Kidney epithelial cell (primary cell): ENCODE data around the gene ELF2. TPM values are rescaled to one million over a fixed set of nuclear protein-coding genes. Genes with fewer than 3 reads are reported as not detected.
"Not testable (repeated sequence)": the region's sequence is repeated elsewhere in the genome, so short reads cannot be mapped to it uniquely, and the experiment has no call there.

Source experiments
- DNase-seq: peaks from one replicate; pipeline ENCODE4 v3.0.0-alpha.2; 2010; ENCODE audit warnings: low read depth
- H3K27me3 ChIP-seq: 2 replicates; pipeline ENCODE4 v1.6.0; 2011; ENCODE audit warnings: low read length; ENCODE audit not compliant: control insufficient read depth, insufficient read depth
- H3K36me3 ChIP-seq: 2 replicates; pipeline ENCODE4 v1.5.1; 2011; ENCODE audit warnings: low read length; ENCODE audit not compliant: control insufficient read depth, insufficient read depth
- H3K4me3 ChIP-seq: 2 replicates; pipeline ENCODE4 v1.5.1; 2011; ENCODE audit warnings: low read depth, mild to moderate bottlenecking, control low read depth, low read length
- CTCF ChIP-seq: IDR thresholded peaks from 2 replicates; pipeline ENCODE4 v1.5.1; 2011; ENCODE audit warnings: mild to moderate bottlenecking, moderate library complexity, low read length, control low read depth, inconsistent platforms; ENCODE audit not compliant: insufficient read depth, poor library complexity, severe bottlenecking
- total RNA-seq: library from RNA; depleted of rRNA; stranded (reverse); fragments of >200 nt; gene quantifications from 2 replicates; pipeline ENCODE4 v1.2.3, GENCODE V29; 2015

Gene ELF2
- total RNA-seq, 1 donor from 2014 or later, result 14.3 TPM

GRCh38 chr4:139214039-139214534, 37.1 kb upstream of the ELF2 start:
- no peak for DNase-seq
- Histone ChIP-seq H3K27me3 (no peaks in the 10 kb centered on the region), H3K36me3 (no peaks in the 10 kb centered on the region), H3K4me3 (no peak overlapping the region)
- no peak for TF ChIP-seq CTCF

GRCh38 chr4:139213633-139214032, 36.6 kb upstream of the ELF2 start:
- not testable (repeated sequence) for H3K27me3 ChIP-seq, DNase-seq, H3K4me3 ChIP-seq, H3K36me3 ChIP-seq

- DNase-seq, result no peak
- Histone ChIP-seq H3K36me3 (no peaks in the 10 kb centered on the region), H3K4me3 (no peak overlapping the region), H3K27me3 (no peaks in the 10 kb centered on the region)
- TF ChIP-seq CTCF, result no peak
Measured at GRCh38 chr4:139212900-139213299, 35.9 kb upstream of the ELF2 start.

GRCh38 chr4:139210486-139210885, 33.5 kb upstream of the ELF2 start:
- Histone ChIP-seq H3K36me3 (no peaks in the 10 kb centered on the region), H3K27me3 (no peaks in the 10 kb centered on the region), H3K4me3 (no peak overlapping the region)
- TF ChIP-seq CTCF, result no peak
- DNase-seq, result no peak

GRCh38 chr4:139209470-139210063, 32.5 kb upstream of the ELF2 start:
- no peaks in the 10 kb centered on the region for H3K36me3 ChIP-seq
- TF ChIP-seq CTCF, result no peak

GRCh38 chr4:139208404-139208945, 31.5 kb upstream of the ELF2 start:
- no peak for DNase-seq
- no peak for TF ChIP-seq CTCF

More at GRCh38 chr4:139209470-139210063, 32.5 kb upstream of the ELF2 start:
- H3K4me3 ChIP-seq, result no peak overlapping the region
- DNase-seq, result no peak
- H3K27me3 ChIP-seq, result no peaks in the 10 kb centered on the region

More at GRCh38 chr4:139208404-139208945, 31.5 kb upstream of the ELF2 start:
- no peaks in the 10 kb centered on the region for H3K36me3 ChIP-seq
- H3K4me3 ChIP-seq, result no peak overlapping the region
- H3K27me3 ChIP-seq, result no peaks in the 10 kb centered on the region
